NCI-H446 treated with DMSO at 0.1 percent for 48 hours (cell line): Measurements from ENCODE around the gene ADAD1.

Experiments used
- DNase-seq: peaks from one replicate; lab custom pipeline; 2025; lab: John Stamatoyannopoulos, UW

Gene ADAD1

DNA sequence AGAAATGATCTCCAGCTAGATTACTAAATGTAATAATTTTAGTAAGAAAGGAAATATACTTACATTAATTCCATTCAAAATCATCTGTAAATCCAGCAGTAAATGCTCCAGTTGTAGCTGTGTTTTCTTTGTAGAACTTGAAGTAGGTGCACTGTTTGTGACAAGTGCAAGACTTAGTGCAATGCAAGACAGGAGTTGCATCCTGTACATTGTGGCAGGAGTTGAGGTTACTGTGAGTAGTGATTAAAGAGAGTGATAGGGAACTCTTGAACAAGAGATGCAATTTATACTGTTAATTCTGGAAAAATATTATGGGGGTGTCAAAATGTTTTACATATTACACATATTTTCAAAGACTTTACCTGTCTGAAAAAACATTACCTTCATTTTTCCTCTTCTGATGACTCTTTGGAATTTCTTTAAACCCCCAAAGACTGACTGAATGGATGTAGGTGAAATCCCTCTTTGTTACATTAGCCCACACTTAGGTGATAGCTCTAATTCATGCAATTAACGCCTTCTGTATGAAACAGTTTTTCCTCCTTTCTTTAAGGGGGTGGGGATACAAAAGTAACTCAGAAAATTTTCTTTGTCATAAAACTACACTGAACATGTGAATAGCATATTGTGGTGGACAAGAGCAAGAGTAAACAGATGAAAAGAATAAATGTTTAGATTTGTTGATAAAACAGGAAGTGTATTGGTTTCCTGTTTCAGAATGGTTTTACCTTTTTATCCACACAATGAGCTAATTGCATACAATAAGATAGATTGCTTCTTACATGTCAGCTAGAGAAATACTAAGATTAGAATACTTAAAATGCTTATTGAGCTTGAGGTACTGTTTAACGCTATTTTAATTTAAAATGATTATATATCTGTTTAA, 77.7 kb downstream of the ADAD1 start, which contains the start of gene IL2:
IL2 (minus strand) TSS at position 495 of the 886 bp plus-strand sequence; CDS start at position 210, 285 bp downstream.
- no peak for DNase-seq

DNA sequence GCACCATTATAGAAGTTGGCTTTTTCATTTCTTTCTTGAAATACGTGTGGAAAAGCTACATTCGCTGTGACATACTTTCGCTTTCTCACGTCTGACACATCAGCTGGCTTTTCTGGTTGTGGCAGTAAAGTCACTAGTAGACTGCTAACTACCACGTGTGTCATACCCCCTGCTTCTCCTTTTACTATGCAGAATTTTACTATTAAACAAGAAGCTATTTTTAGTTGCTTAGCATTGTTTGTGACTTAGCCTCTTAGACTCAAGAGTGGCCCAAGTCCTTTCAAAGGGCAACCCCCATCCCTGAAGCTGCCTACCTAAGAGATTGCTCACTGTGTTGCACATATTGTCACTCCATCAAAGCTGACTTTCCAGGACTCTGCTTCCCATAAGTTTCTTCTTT, 79.8 kb downstream of the ADAD1 start:
- no peak for DNase-seq

- DNase-seq, result no peak
Observed at GRCh38 chr4:122469457-122469856, 90.6 kb downstream of the ADAD1 start.

DNA sequence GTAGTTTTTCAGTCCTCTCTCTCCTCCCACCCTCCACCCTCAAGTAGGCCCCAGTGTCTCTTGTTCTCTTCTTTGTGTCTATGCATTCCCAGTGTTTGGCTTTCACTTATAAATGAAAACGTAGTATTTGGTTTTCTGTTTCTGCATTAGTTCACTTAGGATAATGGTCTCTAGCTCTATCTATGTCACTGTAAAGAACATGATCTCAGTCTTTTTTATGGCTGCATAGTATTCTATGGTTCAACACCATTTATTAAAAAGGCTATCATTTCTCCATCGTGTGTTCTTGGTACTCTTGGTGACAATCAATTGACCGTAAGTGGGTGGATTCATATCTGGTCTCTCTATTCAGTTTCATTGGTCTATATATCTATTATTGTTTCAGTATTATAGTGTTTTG, 96.4 kb downstream of the ADAD1 start:
- no peak for DNase-seq

DNA sequence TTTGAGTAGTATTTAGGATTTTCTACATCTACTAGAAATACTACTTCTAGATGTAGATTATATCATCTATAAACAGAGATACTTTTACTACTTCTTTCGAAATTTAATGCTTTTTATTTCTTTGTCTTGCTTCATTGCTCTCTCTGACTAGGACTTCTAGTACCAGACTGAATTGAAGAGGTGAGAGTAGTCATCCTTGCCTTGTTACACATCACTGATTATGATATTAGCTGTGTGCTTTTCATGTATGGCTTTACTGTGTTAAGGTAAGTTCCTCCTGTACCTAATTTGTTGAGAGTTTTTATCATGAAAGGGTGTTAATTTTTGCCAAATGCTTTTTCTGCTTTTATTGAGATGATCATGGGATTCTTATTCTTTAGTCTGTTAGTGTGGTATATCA, 97.3 kb downstream of the ADAD1 start:
- no peak for DNase-seq

DNA sequence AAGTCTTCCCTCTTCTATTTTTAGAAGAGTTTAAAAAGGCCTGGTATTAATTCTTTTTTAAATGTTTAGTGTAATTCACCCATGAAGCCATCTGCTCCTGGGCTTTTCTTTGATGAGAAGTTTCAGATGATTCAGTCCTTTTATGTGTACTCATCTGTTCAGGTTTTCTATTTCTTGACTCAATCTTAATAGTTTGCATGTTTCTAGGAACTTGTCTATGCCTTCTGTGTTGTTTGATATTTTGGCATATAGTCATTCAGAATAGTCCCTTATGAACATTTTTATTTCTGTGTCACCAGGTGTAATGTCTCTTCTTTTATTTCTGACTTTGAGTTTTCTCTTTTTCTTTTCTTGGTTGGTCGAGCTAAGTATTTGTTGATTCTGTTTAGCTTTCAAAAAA, 97.9 kb downstream of the ADAD1 start:
- DNase-seq, result no peak
